ENCODE measurements around the gene ALK.

ALK gene

GRCh38 chr2:29697181-29697580, 224.2 kb downstream of the ALK start:
- H3K4me3 ChIP-seq (ENCODE audit: low read depth, low read length): no peak overlapping the region
- H3K9ac ChIP-seq (ENCODE audit: low read length): no peak overlapping the region
- H3K9me3 ChIP-seq (ENCODE audit: control insufficient read depth, insufficient read depth, low read depth, low read length): peaks cover 5% of the 10 kb centered on the region
- H3K27ac ChIP-seq (ENCODE audit: low read depth, low read length): no peak overlapping the region
- no peaks in the 10 kb centered on the region for H3K27me3 ChIP-seq (ENCODE audit: control insufficient read depth, insufficient read depth, low read length)
- no peaks in the 10 kb centered on the region for H3K36me3 ChIP-seq (ENCODE audit: control insufficient read depth, insufficient read depth, low read length)
- H3K4me1 ChIP-seq (ENCODE audit: control insufficient read depth, insufficient read depth, low read length): no peaks in the 10 kb centered on the region

GRCh38 chr2:29694741-29695140, 226.6 kb downstream of the ALK start:
- Histone ChIP-seq H3K27me3 (ENCODE audit: control insufficient read depth, insufficient read depth, low read length) (no peaks in the 10 kb centered on the region), H3K36me3 (ENCODE audit: control insufficient read depth, insufficient read depth, low read length) (no peaks in the 10 kb centered on the region), H3K9ac (ENCODE audit: low read length) (no peak overlapping the region), H3K4me1 (ENCODE audit: control insufficient read depth, insufficient read depth, low read length) (no peaks in the 10 kb centered on the region), H3K4me3 (ENCODE audit: low read depth, low read length) (no peak overlapping the region), H3K9me3 (ENCODE audit: control insufficient read depth, insufficient read depth, low read depth, low read length) (peaks cover 7% of the 10 kb centered on the region), H3K27ac (ENCODE audit: low read depth, low read length) (no peak overlapping the region)

GRCh38 chr2:29691391-29691950, 229.9 kb downstream of the ALK start:
- H3K4me1 ChIP-seq (ENCODE audit: control insufficient read depth, insufficient read depth, low read length): no peaks in the 10 kb centered on the region
- H3K9me3 ChIP-seq (ENCODE audit: control insufficient read depth, insufficient read depth, low read depth, low read length): peaks cover 7% of the 10 kb centered on the region
- H3K36me3 ChIP-seq (ENCODE audit: control insufficient read depth, insufficient read depth, low read length): no peaks in the 10 kb centered on the region
- no peaks in the 10 kb centered on the region for H3K27me3 ChIP-seq (ENCODE audit: control insufficient read depth, insufficient read depth, low read length)
- H3K27ac ChIP-seq (ENCODE audit: low read depth, low read length): no peak overlapping the region
- no peak overlapping the region for H3K9ac ChIP-seq (ENCODE audit: low read length)
- H3K4me3 ChIP-seq (ENCODE audit: low read depth, low read length): no peak overlapping the region

- Histone ChIP-seq H3K4me3 (ENCODE audit: low read depth, low read length) (no peak overlapping the region), H3K4me1 (ENCODE audit: control insufficient read depth, insufficient read depth, low read length) (no peaks in the 10 kb centered on the region), H3K27me3 (ENCODE audit: control insufficient read depth, insufficient read depth, low read length) (no peaks in the 10 kb centered on the region)
These were observed 231.7 kb downstream of the ALK start for GRCh38 chr2:29689666-29690065.

GRCh38 chr2:29688429-29688828, 233.0 kb downstream of the ALK start:
- Histone ChIP-seq H3K9ac (ENCODE audit: low read length) (no peak overlapping the region), H3K9me3 (ENCODE audit: control insufficient read depth, insufficient read depth, low read depth, low read length) (peaks cover 7% of the 10 kb centered on the region), H3K4me3 (ENCODE audit: low read depth, low read length) (no peak overlapping the region), H3K27me3 (ENCODE audit: control insufficient read depth, insufficient read depth, low read length) (no peaks in the 10 kb centered on the region), H3K4me1 (ENCODE audit: control insufficient read depth, insufficient read depth, low read length) (no peaks in the 10 kb centered on the region), H3K36me3 (ENCODE audit: control insufficient read depth, insufficient read depth, low read length) (no peaks in the 10 kb centered on the region), H3K27ac (ENCODE audit: low read depth, low read length) (no peak overlapping the region)

More at GRCh38 chr2:29689666-29690065, 231.7 kb downstream of the ALK start:
- Histone ChIP-seq H3K9ac (ENCODE audit: low read length) (no peak overlapping the region), H3K36me3 (ENCODE audit: control insufficient read depth, insufficient read depth, low read length) (no peaks in the 10 kb centered on the region), H3K27ac (ENCODE audit: low read depth, low read length) (no peak overlapping the region), H3K9me3 (ENCODE audit: control insufficient read depth, insufficient read depth, low read depth, low read length) (peaks cover 7% of the 10 kb centered on the region)

GRCh38 chr2:29687121-29687520, 234.3 kb downstream of the ALK start:
- no peak overlapping the region for H3K27ac ChIP-seq (ENCODE audit: low read depth, low read length)
- H3K4me1 ChIP-seq (ENCODE audit: control insufficient read depth, insufficient read depth, low read length): no peaks in the 10 kb centered on the region
- H3K9ac ChIP-seq (ENCODE audit: low read length): no peak overlapping the region
- no peak overlapping the region for H3K4me3 ChIP-seq (ENCODE audit: low read depth, low read length)
- no peaks in the 10 kb centered on the region for H3K27me3 ChIP-seq (ENCODE audit: control insufficient read depth, insufficient read depth, low read length)
- H3K36me3 ChIP-seq (ENCODE audit: control insufficient read depth, insufficient read depth, low read length): no peaks in the 10 kb centered on the region
- peaks cover 2% of the 10 kb centered on the region for H3K9me3 ChIP-seq (ENCODE audit: control insufficient read depth, insufficient read depth, low read depth, low read length)

GRCh38 chr2:29676886-29677453, 244.4 kb downstream of the ALK start:
- no peak overlapping the region for H3K9ac ChIP-seq (ENCODE audit: low read length)

GRCh38 chr2:29664578-29664977, 256.8 kb downstream of the ALK start:
- no peak overlapping the region for H3K9ac ChIP-seq (ENCODE audit: low read length)
- H3K27me3 ChIP-seq (ENCODE audit: control insufficient read depth, insufficient read depth, low read length): no peaks in the 10 kb centered on the region
- H3K27ac ChIP-seq (ENCODE audit: low read depth, low read length): no peak overlapping the region
- no peaks in the 10 kb centered on the region for H3K36me3 ChIP-seq (ENCODE audit: control insufficient read depth, insufficient read depth, low read length)
- H3K4me1 ChIP-seq (ENCODE audit: control insufficient read depth, insufficient read depth, low read length): no peaks in the 10 kb centered on the region
- no peaks in the 10 kb centered on the region for H3K9me3 ChIP-seq (ENCODE audit: control insufficient read depth, insufficient read depth, low read depth, low read length)
- no peak overlapping the region for H3K4me3 ChIP-seq (ENCODE audit: low read depth, low read length)

More at GRCh38 chr2:29676886-29677453, 244.4 kb downstream of the ALK start:
- Histone ChIP-seq H3K4me1 (ENCODE audit: control insufficient read depth, insufficient read depth, low read length) (no peaks in the 10 kb centered on the region), H3K36me3 (ENCODE audit: control insufficient read depth, insufficient read depth, low read length) (no peaks in the 10 kb centered on the region), H3K27me3 (ENCODE audit: control insufficient read depth, insufficient read depth, low read length) (no peaks in the 10 kb centered on the region), H3K9me3 (ENCODE audit: control insufficient read depth, insufficient read depth, low read depth, low read length) (no peaks in the 10 kb centered on the region), H3K4me3 (ENCODE audit: low read depth, low read length) (no peak overlapping the region), H3K27ac (ENCODE audit: low read depth, low read length) (no peak overlapping the region)

GRCh38 chr2:29663268-29663667, 258.1 kb downstream of the ALK start:
- Histone ChIP-seq H3K27ac (ENCODE audit: low read depth, low read length) (no peak overlapping the region), H3K4me1 (ENCODE audit: control insufficient read depth, insufficient read depth, low read length) (no peaks in the 10 kb centered on the region), H3K4me3 (ENCODE audit: low read depth, low read length) (no peak overlapping the region), H3K36me3 (ENCODE audit: control insufficient read depth, insufficient read depth, low read length) (no peaks in the 10 kb centered on the region), H3K9me3 (ENCODE audit: control insufficient read depth, insufficient read depth, low read depth, low read length) (no peaks in the 10 kb centered on the region), H3K27me3 (ENCODE audit: control insufficient read depth, insufficient read depth, low read length) (no peaks in the 10 kb centered on the region), H3K9ac (ENCODE audit: low read length) (no peak overlapping the region)

- Histone ChIP-seq H3K9me3 (ENCODE audit: control insufficient read depth, insufficient read depth, low read depth, low read length) (no peaks in the 10 kb centered on the region), H3K4me1 (ENCODE audit: control insufficient read depth, insufficient read depth, low read length) (no peaks in the 10 kb centered on the region), H3K27ac (ENCODE audit: low read depth, low read length) (no peak overlapping the region), H3K4me3 (ENCODE audit: low read depth, low read length) (no peak overlapping the region), H3K27me3 (ENCODE audit: control insufficient read depth, insufficient read depth, low read length) (no peaks in the 10 kb centered on the region), H3K36me3 (ENCODE audit: control insufficient read depth, insufficient read depth, low read length) (no peaks in the 10 kb centered on the region), H3K9ac (ENCODE audit: low read length) (no peak overlapping the region)
These were observed 258.5 kb downstream of the ALK start for GRCh38 chr2:29662861-29663260.

- H3K9me3 ChIP-seq (ENCODE audit: control insufficient read depth, insufficient read depth, low read depth, low read length): no peaks in the 10 kb centered on the region
- no peak overlapping the region for H3K27ac ChIP-seq (ENCODE audit: low read depth, low read length)
- no peak overlapping the region for H3K9ac ChIP-seq (ENCODE audit: low read length)
- no peaks in the 10 kb centered on the region for H3K27me3 ChIP-seq (ENCODE audit: control insufficient read depth, insufficient read depth, low read length)
- H3K36me3 ChIP-seq (ENCODE audit: control insufficient read depth, insufficient read depth, low read length): no peaks in the 10 kb centered on the region
- H3K4me1 ChIP-seq (ENCODE audit: control insufficient read depth, insufficient read depth, low read length): no peaks in the 10 kb centered on the region
- H3K4me3 ChIP-seq (ENCODE audit: low read depth, low read length): no peak overlapping the region
These were observed 261.2 kb downstream of the ALK start for GRCh38 chr2:29660201-29660600.

All from HUES6 (cell line).